NOMO-1 (cell line): Measurements from ENCODE around the gene PPP1R1C.
"Not testable (repeated sequence)": the region's sequence is repeated elsewhere in the genome, so short reads cannot be mapped to it uniquely, and the experiment has no call there.

Experiments
- DNase-seq, 2 experiments: peaks; one replicate each; lab custom pipeline; 2025; ENCODE audit not compliant: unreplicated experiment in 2 of 2; lab: John Stamatoyannopoulos, UW

Gene PPP1R1C

DNA sequence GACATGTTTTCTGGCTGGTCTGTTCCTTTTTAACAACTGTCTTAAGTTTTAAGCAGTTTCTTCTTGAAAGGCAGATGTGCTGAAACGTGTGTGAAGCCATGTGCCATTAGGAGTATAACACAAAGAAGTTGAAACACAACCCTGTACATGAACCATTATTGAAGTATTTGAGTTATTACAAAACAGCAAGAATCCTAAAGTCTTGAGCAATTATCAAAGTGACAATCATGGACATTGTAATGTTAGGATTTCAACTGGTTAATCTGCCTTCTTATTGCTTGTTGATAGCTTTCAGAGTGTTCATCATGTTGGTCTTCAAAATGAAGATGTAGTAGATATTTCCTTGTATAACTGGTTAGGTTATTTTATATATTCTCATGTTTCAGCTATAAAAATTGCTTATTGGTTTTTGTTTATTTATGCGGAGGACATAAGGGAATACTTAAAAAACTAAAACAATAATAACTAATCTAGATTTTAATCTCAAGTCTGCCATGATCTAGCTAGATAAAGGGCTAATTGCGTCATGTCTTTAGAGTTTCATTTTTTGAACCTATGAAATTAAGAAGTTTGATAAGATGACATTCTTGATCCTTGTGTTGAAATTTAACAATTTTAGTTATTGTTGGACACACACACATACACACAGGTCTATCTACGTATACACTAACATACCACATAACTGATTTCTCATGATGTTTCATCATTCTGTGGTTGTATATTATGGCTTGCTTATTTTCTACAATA lies 21.1 kb downstream of the PPP1R1C start:
- DNase-seq = no peak

DNA sequence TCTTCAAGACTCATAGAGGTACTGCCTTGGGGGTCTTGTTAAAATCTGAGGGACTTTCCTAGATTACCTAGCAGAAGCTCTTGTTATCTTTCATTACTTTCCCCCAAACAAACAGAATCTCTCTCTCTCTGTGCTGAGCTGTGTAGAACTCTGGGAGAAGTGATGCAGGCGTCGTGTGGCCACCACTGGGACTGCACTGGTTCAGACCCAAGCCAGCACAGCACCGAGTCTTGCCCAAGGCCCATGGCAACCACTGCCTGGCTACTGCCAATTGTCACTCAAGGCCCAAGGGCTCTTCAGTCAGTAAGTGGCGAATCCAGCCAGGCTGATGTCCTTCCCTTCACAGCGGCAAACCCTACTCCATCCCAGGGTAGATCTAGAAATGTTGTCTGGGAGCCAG lies 28.6 kb downstream of the PPP1R1C start:
- no peak for DNase-seq

DNA sequence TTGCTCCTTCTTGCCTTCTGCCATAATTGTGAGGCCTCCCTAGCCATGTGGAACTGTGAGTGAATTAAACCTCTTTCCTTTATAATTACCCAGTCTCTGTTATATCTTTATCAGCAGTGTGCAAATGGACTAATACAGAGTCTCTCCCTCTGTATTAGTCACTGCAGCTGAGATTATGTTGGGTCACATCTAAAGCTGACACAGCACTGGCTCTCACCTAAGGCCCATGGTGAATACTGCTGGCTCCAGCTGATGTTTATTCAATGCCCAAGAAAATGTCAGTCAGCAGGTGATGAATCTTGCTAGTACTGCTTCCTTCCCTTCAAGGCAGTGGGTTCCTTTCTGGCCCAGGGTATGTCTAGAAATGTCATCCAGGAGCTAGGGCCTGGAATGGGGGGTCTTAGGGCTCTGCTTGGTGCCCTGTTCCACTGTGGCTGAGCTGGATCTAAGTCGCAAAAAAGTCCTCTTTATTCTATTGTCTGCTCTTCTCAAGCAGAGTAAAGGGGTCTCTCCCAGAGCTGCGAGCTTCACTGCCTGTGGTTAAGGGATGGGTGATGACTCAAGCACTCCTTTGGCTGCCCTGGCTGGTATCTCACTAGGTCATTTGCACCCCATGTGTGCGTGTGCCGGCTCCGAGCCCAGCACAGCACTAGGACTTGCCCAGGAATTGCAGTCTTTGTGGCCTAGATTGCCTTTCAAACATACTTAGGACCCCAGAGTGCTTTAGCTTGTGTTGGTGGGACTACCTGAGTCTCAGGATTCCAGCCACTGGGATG lies 29.9 kb downstream of the PPP1R1C start:
- no peak for DNase-seq

DNA sequence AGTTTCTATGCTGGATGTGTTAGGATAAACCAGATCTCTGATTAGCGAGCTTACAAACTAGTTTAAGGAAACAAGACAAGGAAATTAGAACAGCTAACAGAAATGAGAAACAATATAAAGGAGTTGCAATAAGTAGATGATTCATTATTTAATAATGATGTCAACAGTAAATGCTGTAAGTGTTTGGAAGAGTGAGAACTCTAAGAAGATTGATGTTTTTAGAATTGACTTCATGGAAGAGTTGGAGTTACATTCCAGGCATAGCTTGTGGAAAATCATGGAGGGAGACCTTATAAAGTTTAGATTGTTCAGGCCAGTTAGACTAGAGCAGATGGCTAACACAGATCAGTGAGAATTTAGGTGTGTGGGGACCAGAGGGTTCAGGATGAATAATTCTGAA lies 32.6 kb downstream of the PPP1R1C start:
- no peak for DNase-seq

DNA sequence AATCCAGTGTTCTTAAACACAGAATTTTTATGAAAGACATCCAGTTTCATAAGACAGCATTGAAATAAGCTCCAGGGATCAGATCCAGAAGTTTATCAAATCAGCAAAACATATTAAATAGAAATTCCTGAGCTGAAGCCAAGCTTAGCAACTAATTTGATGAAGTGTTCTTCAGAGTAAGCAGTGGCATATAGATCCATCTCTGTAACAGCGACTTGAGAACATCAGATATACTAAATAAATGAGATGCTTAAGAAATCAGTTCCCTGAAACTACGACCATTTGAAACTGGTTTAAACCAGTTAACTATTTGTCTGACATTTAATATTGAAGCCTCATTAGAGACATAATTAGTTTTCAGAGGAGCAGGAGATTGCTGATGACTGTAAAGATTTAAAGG lies 34.1 kb downstream of the PPP1R1C start:
- DNase-seq = no peak

DNA sequence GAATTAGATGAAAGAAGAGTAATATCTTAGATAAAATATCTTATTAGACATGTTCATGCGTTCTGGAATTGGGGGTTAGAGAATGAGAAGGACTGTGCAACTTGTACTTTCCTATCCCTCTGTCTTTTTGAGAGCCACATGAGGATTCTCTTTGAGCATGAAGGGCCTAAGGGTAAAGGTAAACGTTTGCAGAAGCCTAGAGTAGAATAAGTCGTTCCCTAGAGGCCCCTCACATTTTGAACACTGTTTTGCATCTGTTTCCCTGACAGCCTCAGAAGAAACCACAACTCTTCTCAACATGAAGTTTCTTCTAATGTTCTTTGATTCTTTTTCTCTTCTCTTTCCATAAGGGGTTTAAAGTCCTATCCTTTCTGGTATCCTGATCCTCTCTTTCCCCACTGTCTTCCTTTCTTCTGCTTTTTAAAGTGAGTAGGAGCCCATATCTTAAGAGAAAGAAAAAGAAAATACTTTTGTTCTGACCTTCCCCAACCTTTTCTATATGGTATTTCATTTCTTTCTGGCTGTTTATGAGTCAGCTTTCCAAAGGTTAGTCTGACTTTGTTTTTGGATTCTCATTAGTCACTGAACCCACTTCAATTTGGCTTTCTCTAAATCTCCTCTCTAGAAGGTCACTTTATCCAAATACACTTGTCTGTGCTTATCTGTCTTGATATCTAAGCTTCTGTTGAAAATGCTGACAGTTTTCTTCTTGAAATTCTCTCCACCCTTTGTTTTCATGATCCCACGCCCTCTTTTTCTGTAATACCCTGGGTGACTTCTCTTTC lies 34.8 kb downstream of the PPP1R1C start:
- no peak for DNase-seq

DNA sequence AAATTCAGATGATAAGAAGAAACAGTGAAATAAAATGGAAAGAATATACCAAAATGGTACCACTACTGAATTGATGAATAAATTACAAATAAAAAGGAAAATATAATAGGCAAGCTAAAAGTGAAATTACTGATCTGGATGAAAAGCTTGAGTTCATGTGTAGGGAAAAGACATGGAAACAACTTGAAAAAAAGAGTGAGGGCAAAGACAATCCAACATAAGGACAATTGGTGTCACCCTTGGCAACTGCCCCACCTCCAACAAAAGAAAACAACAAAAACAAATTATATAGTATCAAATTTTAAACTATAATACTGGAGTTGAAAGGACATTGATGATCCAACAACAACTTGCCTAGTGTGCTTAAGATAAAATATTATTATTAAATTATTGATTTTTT lies 37.6 kb downstream of the PPP1R1C start:
- DNase-seq = no peak

DNA sequence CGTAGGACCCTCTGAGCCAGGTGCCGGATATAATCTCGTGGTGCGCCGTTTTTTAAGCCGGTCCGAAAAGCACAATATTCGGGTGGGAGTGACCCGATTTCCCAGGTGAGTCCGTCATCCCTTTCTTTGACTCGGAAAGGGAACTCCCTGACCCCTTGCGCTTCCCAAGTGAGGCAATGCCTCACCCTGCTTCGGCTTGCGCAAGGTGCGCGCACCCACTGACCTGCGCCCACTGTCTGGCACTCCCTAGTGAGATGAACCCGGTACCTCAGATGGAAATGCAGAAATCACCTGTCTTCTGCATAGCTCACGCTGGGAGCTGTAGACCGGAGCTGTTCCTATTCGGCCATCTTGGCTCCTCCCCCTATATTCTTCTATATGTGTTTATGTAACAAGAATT lies 45.2 kb downstream of the PPP1R1C start:
- DNase-seq = not testable (repeated sequence)

DNA sequence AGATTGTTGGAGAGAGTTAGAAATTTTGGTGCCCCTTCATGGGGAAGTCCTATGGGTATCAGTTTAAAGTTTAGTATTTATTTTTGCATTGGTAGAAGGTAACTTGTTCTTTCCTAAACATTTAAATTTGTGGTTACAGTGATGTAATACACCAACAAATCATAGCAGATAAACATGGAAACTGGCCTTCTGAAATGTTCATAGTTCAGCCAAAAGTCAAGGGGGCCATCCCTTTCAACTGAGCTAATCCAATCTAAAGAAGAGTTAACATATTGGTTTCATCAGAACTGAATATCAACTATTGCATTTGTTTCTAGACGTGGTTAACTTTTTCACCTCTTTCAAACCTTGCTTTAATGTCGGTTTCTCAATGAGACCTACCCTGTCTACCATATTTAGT lies 46.3 kb downstream of the PPP1R1C start:
- no peak for DNase-seq

DNA sequence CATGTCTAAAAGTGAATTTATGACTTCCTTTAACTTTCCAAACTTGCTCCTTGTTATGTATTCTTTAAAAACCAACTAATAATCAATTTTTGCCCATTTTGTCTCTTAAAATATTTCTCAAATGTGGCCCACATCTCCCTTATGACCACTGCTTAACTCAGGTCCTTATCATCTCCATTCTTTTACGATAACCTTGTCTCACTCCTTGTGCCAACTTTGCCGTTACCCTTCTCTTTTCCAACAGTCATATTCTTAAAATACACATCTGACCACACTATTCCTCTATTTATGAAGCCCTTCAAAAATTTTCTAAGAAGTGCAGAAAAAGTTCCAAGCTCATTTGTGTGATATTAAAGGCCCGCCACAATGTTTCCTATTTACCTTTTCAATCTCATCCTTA lies 47.8 kb downstream of the PPP1R1C start:
- DNase-seq = no peak

DNA sequence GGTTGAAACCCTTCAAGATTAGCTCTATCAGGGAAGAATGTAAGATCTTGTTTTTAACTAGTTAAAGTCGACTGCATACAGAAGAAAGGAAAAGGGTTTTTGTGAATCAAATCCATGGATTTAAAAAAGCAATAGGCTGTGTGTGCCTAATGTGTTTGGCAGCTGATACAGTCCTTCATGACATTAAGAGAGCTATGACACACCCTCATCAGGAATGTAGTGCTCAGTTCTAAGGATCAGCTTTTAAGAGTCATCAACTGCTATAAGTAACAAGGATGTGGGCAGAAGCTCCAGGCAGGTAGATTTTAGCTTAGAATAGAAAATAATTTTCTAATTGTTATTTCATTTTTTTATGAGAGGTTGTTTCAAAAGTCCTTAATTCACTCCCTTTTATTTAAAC lies 52.9 kb downstream of the PPP1R1C start:
- DNase-seq = no peak

DNA sequence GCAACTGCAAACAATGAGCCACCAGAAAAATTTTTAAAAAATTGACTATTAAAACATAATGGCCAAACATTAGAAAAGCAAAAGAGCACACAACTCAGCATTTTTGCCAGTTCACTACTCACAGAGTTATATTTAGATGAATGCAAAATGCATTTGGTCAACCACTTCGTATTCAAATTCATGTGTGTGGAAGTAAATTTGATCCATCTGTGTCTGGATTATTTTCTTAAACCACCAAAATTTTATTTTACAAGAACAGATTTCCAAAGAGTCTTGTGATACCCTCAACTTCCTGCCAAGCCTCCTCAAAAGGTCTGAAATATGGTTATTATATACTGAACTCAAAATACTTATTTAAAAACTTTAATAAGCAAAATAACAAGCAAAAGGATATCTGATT lies 57.4 kb downstream of the PPP1R1C start:
- DNase-seq = no peak

DNA sequence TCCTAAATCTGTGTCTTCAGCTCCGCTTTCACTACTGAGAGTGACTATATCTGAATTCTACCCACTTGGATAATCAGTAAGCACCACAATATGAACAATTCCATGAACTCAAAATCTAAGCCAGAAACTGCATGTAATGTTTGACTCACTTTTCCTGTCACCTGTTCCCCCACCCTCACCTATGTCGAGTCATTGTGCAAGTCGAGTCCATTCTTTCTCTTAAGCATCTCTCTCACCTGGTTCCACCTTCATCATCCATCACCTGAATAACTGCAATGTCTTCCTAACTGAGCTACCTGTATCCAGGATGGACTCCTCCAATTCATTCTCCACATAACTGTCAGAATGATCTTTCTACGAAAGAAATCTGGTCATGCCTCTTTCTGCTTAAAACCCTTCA lies 58.2 kb downstream of the PPP1R1C start:
- DNase-seq = no peak

DNA sequence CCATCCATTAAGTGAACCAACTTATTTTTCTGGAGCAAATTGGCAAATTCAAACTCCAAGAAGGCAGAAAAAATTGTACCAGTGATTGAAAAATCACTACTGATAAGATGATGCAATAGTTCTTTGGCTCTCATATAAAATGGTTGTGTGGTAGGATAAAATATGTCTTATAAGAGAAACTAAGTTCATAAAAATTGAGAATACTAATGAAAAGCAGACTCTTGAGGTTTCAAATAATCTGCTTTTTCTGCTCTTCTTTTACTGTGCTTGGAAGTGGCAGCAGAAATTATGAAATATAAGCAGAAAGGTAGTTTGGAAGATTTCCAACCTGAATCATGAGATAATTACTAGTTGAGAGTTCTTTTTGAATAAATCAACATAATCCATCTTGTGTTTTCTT lies 61.9 kb downstream of the PPP1R1C start:
- no peak for DNase-seq

DNA sequence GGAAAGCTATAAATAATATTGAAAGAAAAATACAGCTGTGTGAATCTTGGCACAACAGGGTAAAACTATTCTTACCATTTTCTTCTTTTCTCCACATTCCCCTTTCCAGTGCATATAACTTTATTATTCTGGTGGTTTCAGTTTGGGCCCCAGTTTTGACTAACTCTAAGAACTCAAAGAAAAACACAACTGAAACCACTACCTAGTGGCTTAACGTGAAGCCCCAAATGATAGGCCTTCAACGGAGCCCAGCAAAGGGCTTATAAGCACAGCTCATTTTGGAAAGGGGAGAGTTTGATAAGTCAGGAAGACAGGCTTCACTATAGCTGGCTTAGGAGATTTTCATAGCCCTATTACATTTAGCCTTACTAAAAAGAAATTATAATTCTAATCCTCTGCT lies 62.4 kb downstream of the PPP1R1C start:
- DNase-seq = no peak

DNA sequence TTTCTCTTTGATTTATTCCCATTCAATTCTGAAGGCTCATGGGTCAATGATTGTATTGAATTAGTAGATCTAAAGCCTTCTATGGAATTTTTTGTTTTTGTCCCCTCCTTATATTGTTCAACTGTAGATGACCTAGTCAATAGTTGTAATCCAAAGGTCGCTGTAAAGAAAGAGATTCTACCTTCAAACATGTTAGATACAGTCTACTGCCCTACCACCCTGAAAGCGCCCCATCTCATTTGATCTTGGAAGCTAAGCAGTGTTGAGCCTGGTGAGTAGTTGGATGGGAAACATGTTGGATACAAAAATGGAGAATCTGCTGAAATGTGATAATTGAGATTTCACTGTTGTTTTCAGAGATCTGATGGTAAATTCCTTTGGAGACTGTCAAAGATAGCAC lies 63.0 kb downstream of the PPP1R1C start:
- DNase-seq = no peak

DNA sequence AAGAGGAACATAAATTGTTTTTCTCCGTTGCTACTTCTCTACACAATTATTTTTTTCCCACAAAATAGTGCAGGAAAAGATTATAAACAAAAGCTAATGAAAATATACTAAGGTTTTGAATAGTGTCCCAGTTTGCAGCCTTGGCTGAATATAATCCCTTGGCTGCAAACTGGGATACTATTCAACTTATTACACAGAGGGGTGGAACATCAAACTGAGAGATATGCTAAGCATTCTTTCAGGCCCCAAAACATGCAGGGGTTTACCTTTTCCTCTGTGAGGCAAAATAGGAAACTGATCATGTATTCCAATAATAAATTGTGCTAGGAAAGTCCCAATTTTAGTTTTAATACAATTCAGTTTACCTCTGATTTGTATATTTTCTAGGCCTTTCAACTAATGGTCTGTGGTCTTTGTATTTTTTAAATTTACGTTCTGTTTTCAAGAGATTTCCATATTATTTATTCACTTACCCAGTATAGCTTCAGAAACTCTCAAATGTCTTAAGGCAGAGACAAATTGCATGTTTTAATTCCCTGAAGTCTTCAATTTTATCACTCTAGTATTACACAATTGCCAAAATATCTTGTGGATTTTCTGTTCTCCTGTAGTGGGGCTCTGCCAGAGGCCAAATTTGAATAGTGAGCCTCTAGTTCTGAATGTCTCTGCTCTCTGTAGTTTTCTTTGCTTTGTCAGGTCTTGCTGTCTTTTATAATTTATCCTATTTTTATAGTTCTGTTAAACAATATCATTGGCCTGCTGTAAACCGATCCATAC lies 63.9 kb downstream of the PPP1R1C start:
- DNase-seq = no peak

DNA sequence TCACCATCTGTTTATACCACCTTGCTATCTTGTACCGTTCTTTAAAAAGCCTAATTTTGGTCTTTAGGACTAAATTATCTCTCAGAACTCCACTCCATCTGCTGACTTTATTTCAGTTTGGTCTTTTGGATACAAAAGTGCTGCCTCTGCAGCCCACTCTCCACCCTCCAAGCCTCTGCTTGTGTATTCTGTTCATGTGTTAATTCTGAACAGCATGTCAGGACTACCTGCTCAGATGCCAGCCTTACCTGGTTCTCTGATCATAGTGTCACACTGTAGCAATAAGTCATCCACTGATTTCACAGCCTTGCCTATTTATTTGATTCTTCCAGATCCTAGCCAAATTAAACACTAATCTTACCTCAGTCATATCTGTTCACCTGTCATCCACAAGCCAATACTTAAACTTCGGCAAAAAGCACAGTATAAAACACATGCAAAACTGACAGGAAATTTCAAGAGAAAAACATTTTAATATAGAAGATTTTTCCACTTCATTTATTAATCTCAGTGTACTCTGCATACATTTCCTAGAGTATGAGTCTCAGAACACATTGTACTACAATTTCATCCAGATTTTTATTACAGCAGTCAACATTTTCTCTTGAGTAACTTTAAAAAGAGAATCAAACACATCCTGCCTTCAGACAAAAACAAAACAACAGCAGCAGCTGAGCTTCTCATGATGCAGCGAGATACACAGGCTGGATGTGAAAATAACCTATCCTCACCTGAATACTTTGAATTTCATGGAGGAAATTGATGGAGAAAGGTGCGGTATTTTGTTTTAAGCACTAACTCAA lies 64.9 kb downstream of the PPP1R1C start:
- no peak for DNase-seq

DNA sequence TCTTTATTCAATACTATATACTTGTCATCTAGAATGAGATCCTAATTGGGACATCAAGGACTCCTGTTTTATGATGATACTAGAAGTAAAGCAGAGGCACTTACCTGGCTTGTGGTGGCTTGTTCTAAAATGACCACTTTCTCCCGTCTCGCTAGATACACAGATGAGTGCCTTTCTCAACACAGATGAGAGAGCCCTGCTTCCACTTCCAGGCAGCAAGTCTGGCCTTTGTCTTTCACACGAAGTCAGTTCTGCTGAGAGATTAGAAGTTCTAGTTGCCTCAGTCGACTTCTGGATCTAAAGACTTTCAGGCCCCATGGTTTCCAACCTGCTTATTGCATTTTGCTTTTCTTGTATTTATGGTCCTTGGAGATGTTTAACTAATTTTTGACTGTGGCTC lies 70.3 kb downstream of the PPP1R1C start:
- no peak for DNase-seq

DNA sequence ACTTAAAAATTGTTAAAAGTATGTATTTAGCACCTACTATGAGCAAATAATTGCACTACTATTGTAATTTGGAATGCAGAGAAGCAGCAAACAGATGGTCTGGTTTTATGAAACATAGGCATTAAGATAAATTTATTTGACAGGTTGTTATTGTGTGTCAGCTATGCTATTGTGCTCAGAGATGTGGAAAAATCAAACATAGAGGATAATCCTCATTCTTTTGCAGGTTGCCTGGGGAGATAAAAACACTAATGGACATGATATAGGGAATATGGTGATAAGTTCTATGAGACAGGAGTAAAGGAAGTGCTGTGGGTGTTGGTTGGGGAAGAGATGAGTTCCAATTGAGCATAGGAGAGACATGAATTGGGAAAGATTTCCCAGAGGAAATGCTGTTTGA lies 71.3 kb downstream of the PPP1R1C start:
- no peak for DNase-seq
